HG03045 (cell line): Measurements from ENCODE around the gene SPSB3.

Experiments used
- ATAC-seq: cut with Tn5 transposase; IDR thresholded peaks from one replicate; pipeline ENCODE4 v1.9.1; 2021; ENCODE audit warnings: mild to moderate bottlenecking, moderate library complexity; ENCODE audit not compliant: unreplicated experiment

SPSB3 gene

GRCh38 chr16:1775846-1776671 lies 6.3 kb downstream of the SPSB3 start:
- no peak for ATAC-seq

- no peak for ATAC-seq
Measured at GRCh38 chr16:1775006-1775845, 7.1 kb downstream of the SPSB3 start.

- no peak for ATAC-seq
Measured at GRCh38 chr16:1774448-1774780, 8.0 kb downstream of the SPSB3 start.

- ATAC-seq: no peak
Measured at GRCh38 chr16:1773703-1774447, 8.5 kb downstream of the SPSB3 start.

- peak; percentile 34 for ATAC-seq
Measured at GRCh38 chr16:1772908-1773702, 9.3 kb downstream of the SPSB3 start, which contains the start of gene MRPS34. TSS of gene MRPS34 (minus strand) at chr16:1773134. CDS start at chr16:1773119, 15 bp downstream.

- ATAC-seq: peak; percentile 1
Measured at GRCh38 chr16:1772362-1772907, 9.9 kb downstream of the SPSB3 start, which contains the start of gene EME2. TSS of gene EME2 (plus strand) at chr16:1772810. CDS start at chr16:1773228, 418 bp downstream.

GRCh38 chr16:1771864-1772361 lies 10.5 kb downstream of the SPSB3 start:
- no peak for ATAC-seq

GRCh38 chr16:1771188-1771863 lies 11.0 kb downstream of the SPSB3 start, which contains the start of gene NME3:
TSS of gene NME3 (minus strand) at chr16:1771543. CDS start at chr16:1771534, 9 bp downstream.
- no peak for ATAC-seq

GRCh38 chr16:1770328-1771187 lies 11.8 kb downstream of the SPSB3 start:
- ATAC-seq: no peak

GRCh38 chr16:1769402-1770300 lies 12.7 kb downstream of the SPSB3 start:
- no peak for ATAC-seq

- ATAC-seq: no peak
Measured at GRCh38 chr16:1768767-1769401, 13.5 kb downstream of the SPSB3 start.

- ATAC-seq: no peak
Measured at GRCh38 chr16:1768061-1768766, 14.2 kb downstream of the SPSB3 start.

- no peak for ATAC-seq
Measured at GRCh38 chr16:1767116-1767994, 15.0 kb downstream of the SPSB3 start.

GRCh38 chr16:1766701-1767100 lies 15.7 kb downstream of the SPSB3 start:
- ATAC-seq: no peak

GRCh38 chr16:1766231-1766630 lies 16.1 kb downstream of the SPSB3 start:
- ATAC-seq: no peak
